ENCODE data around the gene HDAC3. TPM values are rescaled to one million over a fixed set of nuclear protein-coding genes. Genes with fewer than 3 reads are reported as not detected.

The HDAC3 gene
- total RNA-seq, 1 experiment from 2014 or later = 66.8 TPM

DNA sequence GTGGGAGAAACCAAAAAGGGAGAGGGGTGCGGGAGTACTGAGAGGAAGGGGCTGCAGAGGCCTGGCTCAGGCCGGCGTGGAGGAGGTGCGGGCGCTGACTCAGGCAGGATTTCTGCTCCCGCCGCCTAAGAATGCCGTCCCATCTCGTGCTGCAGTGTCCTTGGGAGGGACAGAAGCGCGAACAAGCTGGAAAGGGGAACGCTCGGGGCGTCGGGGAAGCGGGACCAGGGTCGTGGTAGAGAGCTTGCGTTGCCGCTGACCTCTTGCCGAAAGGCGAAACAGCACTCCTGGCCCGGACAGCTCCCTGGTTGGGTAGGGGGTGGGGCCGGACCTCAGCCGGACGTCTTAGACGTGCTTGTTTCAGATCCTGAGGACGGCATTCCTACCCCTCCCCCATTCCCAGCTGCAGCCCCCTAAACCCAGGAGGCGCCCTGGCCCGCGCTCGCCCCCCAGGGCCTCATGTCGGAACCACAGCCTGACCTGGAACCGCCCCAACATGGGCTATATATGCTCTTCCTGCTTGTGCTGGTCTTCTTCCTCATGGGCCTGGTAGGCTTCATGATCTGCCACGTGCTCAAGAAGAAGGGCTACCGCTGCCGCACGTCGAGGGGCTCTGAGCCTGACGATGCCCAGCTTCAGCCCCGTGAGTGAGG is 1.2 kb upstream of the HDAC3 start:
- no peaks in the 10 kb centered on the region for H3K9me3 ChIP-seq (ENCODE audit: low read length)
- H3K27me3 ChIP-seq (ENCODE audit: low read length) = no peaks in the 10 kb centered on the region
- no peak overlapping the region for H3K27ac ChIP-seq (ENCODE audit: low read length)
- H3K9ac ChIP-seq (ENCODE audit: low read length) = peak overlapping the region; percentile 93; the same call in 1 of the 2 replicates
- BruUV-seq (replicated peaks) = no TSS peak
- no peaks in the 10 kb centered on the region for H3F3A ChIP-seq (ENCODE audit: low read length, unreplicated experiment)
- H3K36me3 ChIP-seq (ENCODE audit: low read depth, low read length) = no peaks in the 10 kb centered on the region
- peaks cover 11% of the 10 kb centered on the region; the same call in 1 of the 2 replicates for H4K20me1 ChIP-seq (ENCODE audit: low read length)
- ChIA-PET CTCF (interaction anchor here (0.5 kb wide), 1 partner anchor 241 kb away, joined by 5 read pairs; the partner anchor contains the start of gene PCDH1), POLR2A (ENCODE audit: unreplicated experiment) (no interaction called here)
- H3K4me2 ChIP-seq (ENCODE audit: low read length) = peak overlapping the region; percentile 94
- ATAC-seq = peak; percentile 5; the same call in 1 of the 2 replicates
- no peak for DNase-seq
- H3K4me1 ChIP-seq (ENCODE audit: insufficient read depth, low read length) = peaks cover 45% of the 10 kb centered on the region
- peak overlapping the region; percentile 98 for H3K4me3 ChIP-seq (ENCODE audit: low read length)
- TF ChIP-seq EZH2phosphoT487 (IDR thresholded peaks at IDR 0.05; ENCODE audit: borderline replicate concordance, low read length) (no peak), EZH2 (IDR thresholded peaks at IDR 0.05; ENCODE audit: low read length, unreplicated experiment) (no peak)
- TF ChIP-seq, protein P1, sequence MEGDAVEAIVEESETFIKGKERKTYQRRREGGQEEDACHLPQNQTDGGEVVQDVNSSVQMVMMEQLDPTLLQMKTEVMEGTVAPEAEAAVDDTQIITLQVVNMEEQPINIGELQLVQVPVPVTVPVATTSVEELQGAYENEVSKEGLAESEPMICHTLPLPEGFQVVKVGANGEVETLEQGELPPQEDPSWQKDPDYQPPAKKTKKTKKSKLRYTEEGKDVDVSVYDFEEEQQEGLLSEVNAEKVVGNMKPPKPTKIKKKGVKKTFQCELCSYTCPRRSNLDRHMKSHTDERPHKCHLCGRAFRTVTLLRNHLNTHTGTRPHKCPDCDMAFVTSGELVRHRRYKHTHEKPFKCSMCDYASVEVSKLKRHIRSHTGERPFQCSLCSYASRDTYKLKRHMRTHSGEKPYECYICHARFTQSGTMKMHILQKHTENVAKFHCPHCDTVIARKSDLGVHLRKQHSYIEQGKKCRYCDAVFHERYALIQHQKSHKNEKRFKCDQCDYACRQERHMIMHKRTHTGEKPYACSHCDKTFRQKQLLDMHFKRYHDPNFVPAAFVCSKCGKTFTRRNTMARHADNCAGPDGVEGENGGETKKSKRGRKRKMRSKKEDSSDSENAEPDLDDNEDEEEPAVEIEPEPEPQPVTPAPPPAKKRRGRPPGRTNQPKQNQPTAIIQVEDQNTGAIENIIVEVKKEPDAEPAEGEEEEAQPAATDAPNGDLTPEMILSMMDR (conservative IDR thresholded peaks at IDR 0.05; ENCODE audit: low read depth, low read length) = no peak
- peaks cover 35% of the 10 kb centered on the region for H3K79me2 ChIP-seq (ENCODE audit: low read length)
- intact Hi-C loops (cut with micrococcal nuclease) = loop anchor here (2.0 kb wide), 1 partner anchor 19 kb away; the partner anchor contains the start of gene DIAPH1
- H2AFZ ChIP-seq (ENCODE audit: low read length) = peak overlapping the region; percentile 96
- H3K9me2 ChIP-seq (replicated peaks; ENCODE audit: low read length) = no peaks in the 10 kb centered on the region

DNA sequence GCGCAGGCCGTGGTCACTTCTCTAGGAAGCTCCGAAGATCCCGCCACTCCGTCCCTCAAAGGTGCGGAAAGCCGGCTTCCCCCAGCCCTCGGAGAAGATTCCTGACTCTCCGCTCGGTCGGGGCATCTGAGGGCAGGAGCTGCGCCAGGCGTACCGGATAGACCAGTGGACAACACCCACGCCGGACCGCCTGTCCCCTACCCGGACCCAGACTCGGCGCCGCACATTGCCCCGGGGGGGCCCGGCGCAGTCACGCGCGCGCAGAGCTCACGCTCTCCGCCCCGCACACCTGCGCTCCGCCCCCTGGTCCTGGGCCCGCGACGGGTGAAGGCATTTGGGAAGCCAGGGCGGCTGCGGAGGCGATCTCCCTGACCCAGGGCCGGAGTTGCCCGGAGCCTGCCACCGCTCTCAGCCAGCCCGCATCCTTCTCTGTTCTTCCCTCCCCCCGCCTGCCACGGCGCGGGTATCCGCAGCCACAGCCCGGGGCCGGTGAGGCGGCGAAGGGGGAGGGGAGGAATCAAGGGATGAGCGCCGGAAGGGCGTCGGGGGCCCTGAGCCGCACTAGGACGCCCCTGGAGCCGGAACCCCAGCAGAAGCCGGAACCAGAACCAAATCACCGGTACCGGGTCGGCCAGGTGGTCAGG is 596 bp upstream of the HDAC3 start:
- Histone ChIP-seq H3K4me1 (ENCODE audit: insufficient read depth, low read length) (peaks cover 40% of the 10 kb centered on the region), H3F3A (ENCODE audit: low read length, unreplicated experiment) (no peaks in the 10 kb centered on the region), H3K36me3 (ENCODE audit: low read depth, low read length) (no peaks in the 10 kb centered on the region), H3K27me3 (ENCODE audit: low read length) (no peaks in the 10 kb centered on the region), H3K27ac (ENCODE audit: low read length) (no peak overlapping the region), H3K9me2 (replicated peaks; ENCODE audit: low read length) (no peaks in the 10 kb centered on the region), H3K4me3 (ENCODE audit: low read length) (peak overlapping the region; percentile 98), H4K20me1 (ENCODE audit: low read length) (peaks cover 11% of the 10 kb centered on the region; the same call in 1 of the 2 replicates), H3K79me2 (ENCODE audit: low read length) (peaks cover 42% of the 10 kb centered on the region), H2AFZ (ENCODE audit: low read length) (peak overlapping the region; percentile 96), H3K4me2 (ENCODE audit: low read length) (peak overlapping the region; percentile 94), H3K9me3 (ENCODE audit: low read length) (no peaks in the 10 kb centered on the region), H3K9ac (ENCODE audit: low read length) (peak overlapping the region; percentile 93)
- no peak for TF ChIP-seq EZH2phosphoT487 (IDR thresholded peaks at IDR 0.05; ENCODE audit: borderline replicate concordance, low read length)
- CTCF ChIA-PET = interaction anchor here (1.7 to 2.1 kb wide), 2 partner anchors 18 to 45 kb away, joined by 7 to 16 read pairs; partner anchors contain the start of gene DIAPH1
- ATAC-seq (peak; percentile 19), DNase-seq (no peak)
- POLR2A ChIA-PET (ENCODE audit: unreplicated experiment) = interaction anchor here (0.6 to 1.3 kb wide), 2 partner anchors 15 to 19 kb away, joined by 4 read pairs; partner anchors contain the start of gene DIAPH1
- intact Hi-C loops (cut with micrococcal nuclease) = loop anchor here (2.0 kb wide), 1 partner anchor 18 kb away; the partner anchor contains the start of gene DIAPH1
- BruUV-seq (replicated peaks) = TSS peak; percentile 53

DNA sequence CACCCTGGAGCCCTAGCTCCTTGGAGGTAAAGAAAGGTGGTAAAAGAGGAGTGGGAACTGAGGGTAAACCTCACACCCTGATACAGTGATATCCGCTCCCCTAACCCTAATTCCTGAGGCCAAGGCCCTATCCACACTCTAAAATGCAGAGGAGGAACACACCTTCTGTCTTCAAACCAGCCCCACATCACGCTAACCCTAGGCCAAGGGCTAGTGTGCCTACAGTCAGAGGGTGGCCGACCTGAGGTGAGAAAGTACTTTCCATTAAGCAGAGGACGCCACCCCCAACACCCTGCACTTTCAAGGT is 590 bp downstream of the HDAC3 start:
- H3K27me3 ChIP-seq (ENCODE audit: low read length) = no peaks in the 10 kb centered on the region
- no peaks in the 10 kb centered on the region for H3K9me2 ChIP-seq (replicated peaks; ENCODE audit: low read length)
- peak overlapping the region; percentile 98 for H3K4me3 ChIP-seq (ENCODE audit: low read length)
- TF ChIP-seq, protein P1 (conservative IDR thresholded peaks at IDR 0.05; ENCODE audit: low read depth, low read length) = no peak
- no peak for TF ChIP-seq EZH2 (IDR thresholded peaks at IDR 0.05; ENCODE audit: low read length, unreplicated experiment)
- no peak for TF ChIP-seq EZH2phosphoT487 (IDR thresholded peaks at IDR 0.05; ENCODE audit: borderline replicate concordance, low read length)
- no peaks in the 10 kb centered on the region for H3F3A ChIP-seq (ENCODE audit: low read length, unreplicated experiment)
- H2AFZ ChIP-seq (ENCODE audit: low read length) = peak overlapping the region; percentile 96
- no peak overlapping the region for H3K27ac ChIP-seq (ENCODE audit: low read length)
- intact Hi-C loops (cut with micrococcal nuclease) = loop anchor here (2.0 kb wide), 1 partner anchor 17 kb away; the partner anchor contains the start of gene DIAPH1
- POLR2A ChIA-PET (ENCODE audit: unreplicated experiment) = interaction anchor here (1.3 kb wide), 1 partner anchor 17 kb away, joined by 4 read pairs; the partner anchor contains the start of gene DIAPH1
- peak overlapping the region; percentile 94 for H3K4me2 ChIP-seq (ENCODE audit: low read length)
- BruUV-seq (replicated peaks) = no TSS peak
- H3K4me1 ChIP-seq (ENCODE audit: insufficient read depth, low read length) = peaks cover 29% of the 10 kb centered on the region
- no peaks in the 10 kb centered on the region for H3K9me3 ChIP-seq (ENCODE audit: low read length)
- no peaks in the 10 kb centered on the region for H3K36me3 ChIP-seq (ENCODE audit: low read depth, low read length)
- peak overlapping the region; percentile 93 for H3K9ac ChIP-seq (ENCODE audit: low read length)
- CTCF ChIA-PET = interaction anchor here (1.7 to 2.1 kb wide), 2 partner anchors 17 to 44 kb away, joined by 7 to 16 read pairs; partner anchors contain the start of gene DIAPH1
- H4K20me1 ChIP-seq (ENCODE audit: low read length) = peaks cover 6% of the 10 kb centered on the region; the same call in 1 of the 2 replicates
- H3K79me2 ChIP-seq (ENCODE audit: low read length) = peaks cover 50% of the 10 kb centered on the region
- DNase-seq = no peak
- peak; percentile 5 for ATAC-seq

Measured in PC-3 (cell line).